WTC11 (cell line): Measurements from ENCODE around the gene CYP11A1.

Source experiments
- ATF2 ChIP-seq: sonication (generic); formaldehyde crosslinking; IDR thresholded peaks from 2 replicates; pipeline ENCODE4 v1.8.1; 2022; ENCODE audit warnings: low read depth, missing genetic modification reagents, borderline replicate concordance
- CTCF ChIP-seq: fragments of 200-600 bp; IDR thresholded peaks from 2 replicates; pipeline ENCODE4 v1.8.0; 2022; ENCODE audit warnings: antibody characterized with exemption
- E2F1 ChIP-seq: sonication (generic); formaldehyde crosslinking; IDR thresholded peaks from 2 replicates; pipeline ENCODE4 v1.8.0; 2022; ENCODE audit warnings: mild to moderate bottlenecking, missing genetic modification reagents
- KAT7 ChIP-seq: sonication (generic); formaldehyde crosslinking; IDR thresholded peaks from 2 replicates; pipeline ENCODE4 v1.8.1; 2023; ENCODE audit warnings: missing genetic modification reagents, mild to moderate bottlenecking, borderline replicate concordance
- MAX ChIP-seq: sonication (generic); formaldehyde crosslinking; IDR thresholded peaks from 2 replicates; pipeline ENCODE4 v1.8.0; 2022; ENCODE audit warnings: mild to moderate bottlenecking, missing genetic modification reagents
- MYBL2 ChIP-seq: sonication (generic); formaldehyde crosslinking; IDR thresholded peaks from 2 replicates; pipeline ENCODE4 v1.8.1; 2023; ENCODE audit warnings: mild to moderate bottlenecking, moderate library complexity, missing genetic modification reagents
- RELA ChIP-seq: sonication (generic); formaldehyde crosslinking; IDR thresholded peaks from 2 replicates; pipeline ENCODE4 v1.8.1; 2022; ENCODE audit warnings: missing genetic modification reagents, mild to moderate bottlenecking, borderline replicate concordance
- ZNF317 ChIP-seq: sonication (generic); formaldehyde crosslinking; IDR thresholded peaks from 2 replicates; pipeline ENCODE4 v1.8.1; 2023; ENCODE audit warnings: low read depth, mild to moderate bottlenecking, moderate library complexity, missing genetic modification reagents, borderline replicate concordance
- ZNF423 ChIP-seq: fragments of 250-450 bp; sonication (Bioruptor Pico); IDR thresholded peaks from 2 replicates; pipeline ENCODE4 v2.1.2; 2022; ENCODE audit warnings: mild to moderate bottlenecking, moderate library complexity

- TF ChIP-seq E2F1 (no peak), CTCF (no peak), KAT7 (CRISPR knock-in tag) (no peak), MYBL2 (CRISPR knock-in tag) (no peak), RELA (CRISPR knock-in tag) (no peak), MAX (CRISPR knock-in tag) (no peak), ZNF423 (no peak), ATF2 (CRISPR knock-in tag) (no peak), ZNF317 (CRISPR knock-in tag) (no peak)
Measured at GRCh38 chr15:74332011-74332410, 35.4 kb downstream of the CYP11A1 start.
